Dermis blood vessel endothelial cell (primary cell): Measurements from ENCODE around the gene PPWD1. TPM values are rescaled to one million over a fixed set of nuclear protein-coding genes. Genes with fewer than 3 reads are reported as not detected.

Experiments
- DNase-seq: peaks from one replicate; pipeline ENCODE4 v3.0.0; 2010
- total RNA-seq: library from RNA; depleted of rRNA; stranded (reverse); fragments of >200 nt; gene quantifications from 2 replicates; pipeline ENCODE4 v1.2.3, GENCODE V29; 2014

The PPWD1 gene
- total RNA-seq, 1 donor from 2014 or later: 49.5 TPM

GRCh38 chr5:65624025-65624570 is 61.0 kb downstream of the PPWD1 start, which contains the start of gene TRIM23:
TSS of gene TRIM23 (minus strand) at chr5:65624333. CDS start at chr5:65624274, 59 bp downstream.
- peak; percentile 95 for DNase-seq

GRCh38 chr5:65624571-65625555 is 61.8 kb downstream of the PPWD1 start, which contains the start of the genes SHLD3 and TRAPPC13:
TSS of gene SHLD3 (plus strand) at chr5:65625027. CDS start at chr5:65629588, 4,561 bp downstream.
TSS of gene TRAPPC13 (plus strand) at chr5:65625027. CDS start at chr5:65625061, 34 bp downstream.
- DNase-seq: peak; percentile 91

GRCh38 chr5:65625743-65626142 is 62.6 kb downstream of the PPWD1 start:
- peak; percentile 4 for DNase-seq

GRCh38 chr5:65630981-65631380 is 67.9 kb downstream of the PPWD1 start:
- no peak for DNase-seq

Other genes with a start within 250 kb of the PPWD1 start
- gene ADAMTS6, start 81.4 kb upstream of the PPWD1 start, total RNA-seq: 47.0 and 52.4 TPM in 2 replicates
- 14.3 and 26.6 TPM in 2 replicates for gene CENPK, start 128 bp upstream of the PPWD1 start, total RNA-seq
- gene TRIM23, start 61.0 kb downstream of the PPWD1 start, total RNA-seq: 21.4 and 24.7 TPM in 2 replicates
- 4.0 and 6.3 TPM in 2 replicates for gene SHLD3, start 61.7 kb downstream of the PPWD1 start, total RNA-seq
- 29.0 and 29.3 TPM in 2 replicates for gene TRAPPC13, start 61.7 kb downstream of the PPWD1 start, total RNA-seq
- 12.1 and 20.1 TPM in 2 replicates for gene SGTB, start 158.8 kb downstream of the PPWD1 start, total RNA-seq
- 40.2 and 78.3 TPM in 2 replicates for gene NLN, start 158.9 kb downstream of the PPWD1 start, total RNA-seq